ENCODE measurements around the gene CDH2.

The CDH2 gene

GRCh38 chr18:28039078-28039477 lies 137.9 kb downstream of the CDH2 start:
- DNase-seq = no peak

- DNase-seq = no peak
These were observed 140.4 kb downstream of the CDH2 start for GRCh38 chr18:28036488-28036887.

GRCh38 chr18:28034567-28034966 lies 142.4 kb downstream of the CDH2 start:
- no peak for DNase-seq

GRCh38 chr18:28032177-28032576 lies 144.8 kb downstream of the CDH2 start:
- no peak for DNase-seq

- no peak for DNase-seq
These were observed 146.5 kb downstream of the CDH2 start for GRCh38 chr18:28030458-28030857.

- no peak for DNase-seq
These were observed 149.2 kb downstream of the CDH2 start for GRCh38 chr18:28027755-28028154.

- DNase-seq = no peak
These were observed 157.4 kb downstream of the CDH2 start for GRCh38 chr18:28019425-28020108.

GRCh38 chr18:28018351-28018750 lies 158.6 kb downstream of the CDH2 start:
- no peak for DNase-seq

- DNase-seq = no peak
These were observed 161.3 kb downstream of the CDH2 start for GRCh38 chr18:28015671-28016070.

- DNase-seq = no peak
These were observed 163.9 kb downstream of the CDH2 start for GRCh38 chr18:28013066-28013465.

GRCh38 chr18:28012336-28012735 lies 164.6 kb downstream of the CDH2 start:
- no peak for DNase-seq

- no peak for DNase-seq
These were observed 167.3 kb downstream of the CDH2 start for GRCh38 chr18:28009589-28009988.

GRCh38 chr18:28007841-28008240 lies 169.1 kb downstream of the CDH2 start:
- DNase-seq = no peak

GRCh38 chr18:28005164-28005563 lies 171.8 kb downstream of the CDH2 start:
- DNase-seq = no peak

GRCh38 chr18:28004606-28005005 lies 172.3 kb downstream of the CDH2 start:
- no peak for DNase-seq

- DNase-seq = no peak
These were observed 173.5 kb downstream of the CDH2 start for GRCh38 chr18:28003451-28003850.

- DNase-seq = no peak
These were observed 174.1 kb downstream of the CDH2 start for GRCh38 chr18:28002841-28003240.

- DNase-seq = no peak
These were observed 180.1 kb downstream of the CDH2 start for GRCh38 chr18:27996801-27997272.

- no peak for DNase-seq
These were observed 181.0 kb downstream of the CDH2 start for GRCh38 chr18:27995770-27996502.

- no peak for DNase-seq
These were observed 182.4 kb downstream of the CDH2 start for GRCh38 chr18:27994571-27994970.

GRCh38 chr18:27991391-27991790 lies 185.5 kb downstream of the CDH2 start:
- no peak for DNase-seq

GRCh38 chr18:27985832-27986231 lies 191.1 kb downstream of the CDH2 start:
- DNase-seq = no peak

GRCh38 chr18:27983780-27984179 lies 193.2 kb downstream of the CDH2 start:
- DNase-seq = no peak

GRCh38 chr18:27976806-27977408 lies 200.0 kb downstream of the CDH2 start:
- no peak for DNase-seq

Data from stimulated activated CD4-positive, alpha-beta T cell treated with anti-CD3 and anti-CD28 coated beads, Interleukin-4, amount 100 ng/mL, for 1 hour (primary cell).